SK-N-SH (cell line): Measurements from ENCODE around the gene EBF3. TPM values are rescaled to one million over a fixed set of nuclear protein-coding genes. Genes with fewer than 3 reads are reported as not detected.

ENCODE experiments used
- CTCF ChIA-PET: fragments of 300-600, 350-600 bp; formaldehyde crosslinking; extraction: SDS; loops from one replicate; lab custom pipeline; 2021; lab: Yijun Ruan, JAX
- POLR2A ChIA-PET: fragments of 350-600 bp; sonication (Branson Sonifier 250); formaldehyde crosslinking; extraction: SDS; loops from one replicate; lab custom pipeline; 2020; ENCODE audit warnings: antibody characterized with exemption, inconsistent platforms; lab: Yijun Ruan, JAX
- DNase-seq: peaks from one replicate; pipeline ENCODE4 v3.0.0; 2012
- H2AFZ ChIP-seq: fragments of 200-600 bp; sonication (generic); 2 replicates; pipeline ENCODE4 v1.8.1; 2016; ENCODE audit warnings: antibody characterized with exemption, mild to moderate bottlenecking, low read depth
- H3F3A ChIP-seq: fragments of 200-600 bp; sonication (generic); replicated peaks from 2 replicates; pipeline ENCODE3; 2016; ENCODE audit warnings: antibody characterized with exemption, mild to moderate bottlenecking; ENCODE audit not compliant: insufficient read depth
- H3K27ac ChIP-seq, 2 experiments: fragments of 200-500 bp in 1 of 2; fragments of 200-600 bp in 1 of 2; sonication (Bioruptor generic) in 1 of 2; sonication (generic), shearing (Covaris generic) in 1 of 2; 2 replicates each; pipeline versions ENCODE4 v1.5.1 to v1.6.1; 2014 to 2016; ENCODE audit warnings: low read depth in 2 of 2, inconsistent platforms in 1 of 2, low read length in 1 of 2, mild to moderate bottlenecking in 1 of 2, mixed read lengths in 1 of 2
- H3K27me3 ChIP-seq: fragments of 200-600 bp; sonication (generic), shearing (Covaris generic); 2 replicates; pipeline ENCODE4 v1.6.1; 2016; ENCODE audit warnings: mixed run types; ENCODE audit not compliant: insufficient read depth
- H3K36me3 ChIP-seq, 2 experiments: fragments of 200-500 bp in 1 of 2; fragments of 200-600 bp in 1 of 2; sonication (Bioruptor generic) in 1 of 2; sonication (generic) in 1 of 2; replicated peaks in 1 of 2; 2 replicates each; pipeline versions ENCODE3 to v1.5.1; 2014 to 2016; ENCODE audit warnings: low read length in 1 of 2, mild to moderate bottlenecking in 1 of 2; ENCODE audit not compliant: insufficient read depth in 2 of 2, control insufficient read depth in 1 of 2
- H3K4me1 ChIP-seq, 2 experiments: fragments of 200-500 bp in 1 of 2; fragments of 200-600 bp in 1 of 2; sonication (Bioruptor generic) in 1 of 2; sonication (generic), shearing (Covaris generic) in 1 of 2; 2 replicates each; pipeline versions ENCODE4 v1.5.1 to v1.6.1; 2014 to 2016; ENCODE audit warnings: low read depth in 1 of 2, low read length in 1 of 2, mixed run types in 1 of 2; ENCODE audit not compliant: insufficient read depth in 2 of 2, control insufficient read depth in 1 of 2
- H3K4me2 ChIP-seq: fragments of 200-600 bp; sonication (generic), shearing (Covaris generic); 2 replicates; pipeline ENCODE4 v1.6.1; 2017; ENCODE audit warnings: mixed run types
- H3K4me3 ChIP-seq, 2 experiments: fragments of 200-500 bp in 1 of 2; fragments of 200-600 bp in 1 of 2; sonication (Bioruptor generic) in 1 of 2; sonication (generic), shearing (Covaris generic) in 1 of 2; 2 replicates each; pipeline versions ENCODE4 v1.5.1 to v1.8.1; 2014 to 2016; ENCODE audit warnings: low read depth in 2 of 2, inconsistent platforms in 1 of 2, low read length in 1 of 2, mild to moderate bottlenecking in 1 of 2, mixed read lengths in 1 of 2, moderate library complexity in 1 of 2
- H3K79me2 ChIP-seq: fragments of 200-600 bp; sonication (generic); 2 replicates; pipeline ENCODE4 v1.8.1; 2017; ENCODE audit warnings: mild to moderate bottlenecking; ENCODE audit not compliant: insufficient read depth
- H3K9ac ChIP-seq: fragments of 200-600 bp; sonication (generic); 2 replicates; pipeline ENCODE4 v1.6.1; 2017; ENCODE audit warnings: mixed run types
- H3K9me2 ChIP-seq: fragments of 200-600 bp; sonication (generic); 2 replicates; pipeline ENCODE4 v1.6.1; 2017; ENCODE audit warnings: mixed run types
- H3K9me3 ChIP-seq: fragments of 200-600 bp; sonication (generic); 2 replicates; pipeline ENCODE4 v1.6.1; 2017; ENCODE audit warnings: mixed run types, mild to moderate bottlenecking, moderate library complexity
- H4K20me1 ChIP-seq: fragments of 200-600 bp; sonication (generic); 2 replicates; pipeline ENCODE4 v1.6.1; 2017; ENCODE audit warnings: mild to moderate bottlenecking, mixed run types; ENCODE audit not compliant: insufficient read depth
- CHD2 ChIP-seq: fragments of 150-350 bp; IDR thresholded peaks from 2 replicates; pipeline ENCODE4 v1.6.1; 2018; ENCODE audit warnings: low read length; ENCODE audit not compliant: partially characterized antibody
- EP300 ChIP-seq, 2 experiments: IDR thresholded peaks; 2 replicates each; pipeline versions ENCODE4 v1.4.0 to v1.6.1; 2012; ENCODE audit warnings: borderline replicate concordance in 1 of 2, low read depth in 1 of 2, low read length in 1 of 2
- FOSL2 ChIP-seq: IDR thresholded peaks from 2 replicates; pipeline ENCODE4 v1.4.0; 2012; ENCODE audit warnings: low read depth, mild to moderate bottlenecking, moderate library complexity, borderline replicate concordance
- FOXJ3 ChIP-seq: sonication (generic); formaldehyde crosslinking; IDR thresholded peaks from 2 replicates; pipeline ENCODE4 v1.5.1; 2020; ENCODE audit warnings: mild to moderate bottlenecking, missing genetic modification reagents
- GABPA ChIP-seq: IDR thresholded peaks from 2 replicates; pipeline ENCODE4 v1.4.0; 2012; ENCODE audit warnings: low read depth, mild to moderate bottlenecking
- NRF1 ChIP-seq: IDR thresholded peaks from 2 replicates; pipeline ENCODE4 v1.6.1; 2012; ENCODE audit warnings: low read depth, mild to moderate bottlenecking, low read length
- POLR2AphosphoS5 ChIP-seq: IDR thresholded peaks from 2 replicates; pipeline ENCODE4 v1.6.1; 2012; ENCODE audit warnings: low read depth, low read length
- RFX5 ChIP-seq: IDR thresholded peaks from 2 replicates; pipeline ENCODE4 v1.6.1; 2012; ENCODE audit warnings: mild to moderate bottlenecking, improper control_type of control experiment, low read length
- RXRA ChIP-seq: IDR thresholded peaks from 2 replicates; pipeline ENCODE4 v1.4.0; 2012; ENCODE audit warnings: low read depth, mild to moderate bottlenecking, borderline replicate concordance
- SMC3 ChIP-seq: IDR thresholded peaks from 2 replicates; pipeline ENCODE4 v1.6.1; 2012; ENCODE audit warnings: low read depth, low read length, improper control_type of control experiment
- TEAD4 ChIP-seq: IDR thresholded peaks from 2 replicates; pipeline ENCODE4 v1.4.0; 2012; ENCODE audit warnings: mild to moderate bottlenecking, borderline replicate concordance; ENCODE audit not compliant: insufficient read depth
- WGBS: methylation state at CpG from one replicate; pipeline ENCODE4 v1.1.6; 2017; ENCODE audit warnings: low lambda C conversion rate; 5-methylcytosine and 5-hydroxymethylcytosine counted together
- polyA plus RNA-seq, 3 experiments: library from polyadenylated mRNA; depleted of rRNA; stranded (reverse); fragments of >200 nt; gene quantifications; 2 replicates each; pipeline ENCODE4 v1.2.3, GENCODE V29; 2012
- TF ChIP-seq, protein P1 (sequence below): IDR thresholded peaks from 2 replicates; pipeline ENCODE4 v1.6.1; 2012; ENCODE audit warnings: mild to moderate bottlenecking, low read depth, low read length, moderate library complexity
- TF ChIP-seq, protein P2 (sequence below): fragments of 150-350 bp; IDR thresholded peaks from 2 replicates; pipeline ENCODE4 v1.6.1; 2017; ENCODE audit warnings: antibody characterized with exemption, low read length, low read depth, borderline replicate concordance
- TF ChIP-seq, protein P3 (sequence below): IDR thresholded peaks from 2 replicates; pipeline ENCODE4; 2012
- TF ChIP-seq, protein P4 (sequence below): IDR thresholded peaks from 2 replicates; pipeline ENCODE4 v1.4.0; 2012; ENCODE audit warnings: low read depth
- TF ChIP-seq, protein P5 (sequence below): IDR thresholded peaks from 2 replicates; pipeline ENCODE4 v1.4.0; 2012; ENCODE audit warnings: low read depth, borderline replicate concordance

EBF3 gene
- polyA plus RNA-seq, 1 of the 3 experiments (the other 2 are of a cell fraction) = not detected

DNA sequence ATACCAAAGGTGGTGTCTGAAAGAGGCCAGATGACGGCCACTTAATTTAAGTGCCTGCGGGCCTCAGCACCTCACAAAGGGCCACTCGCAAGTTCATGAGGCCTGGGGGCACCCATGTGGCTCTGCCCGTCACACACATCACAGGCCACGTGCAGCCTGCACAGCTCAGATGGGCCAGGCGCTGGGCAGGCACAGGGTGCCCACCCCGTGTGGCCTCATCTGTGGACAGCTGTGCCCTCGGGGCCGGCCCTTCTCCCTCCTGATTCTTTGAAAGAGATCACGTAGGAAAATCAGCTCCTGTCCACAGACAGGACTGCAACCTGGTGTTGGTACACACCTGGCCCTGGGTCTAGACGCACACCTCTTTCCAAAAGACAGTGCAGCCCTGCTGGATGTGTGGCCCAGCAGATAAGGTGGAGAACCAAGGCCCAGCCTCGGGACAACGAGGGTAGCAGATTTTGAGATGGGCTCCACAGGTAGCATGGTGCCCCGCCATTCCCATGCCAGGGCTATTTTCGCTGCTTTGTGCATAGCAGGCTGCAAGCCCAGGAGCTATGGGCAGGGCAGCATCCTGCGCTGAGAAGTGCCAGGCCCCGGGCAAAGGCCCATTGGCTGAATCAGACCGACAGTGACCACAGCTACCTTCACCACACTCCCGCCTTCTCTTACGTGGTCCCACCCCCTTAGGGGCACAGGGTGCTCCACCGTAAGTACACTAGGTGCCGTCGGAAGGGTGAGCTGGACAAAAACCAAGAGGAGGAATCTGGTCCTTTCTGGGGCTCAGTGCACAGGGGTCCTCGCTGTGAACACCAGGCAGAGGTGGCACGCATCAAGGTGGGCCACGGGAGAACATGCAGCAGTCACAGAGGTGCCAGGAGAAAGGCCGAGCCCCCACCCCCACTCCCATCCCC is 124.5 kb downstream of the EBF3 start:
- Histone ChIP-seq H3K4me3 (no peak overlapping the region), H3K9me3 (no peaks in the 10 kb centered on the region), H3K27ac (no peak overlapping the region), H3K9me2 (no peaks in the 10 kb centered on the region), H3K27me3 (no peaks in the 10 kb centered on the region), H3K4me2 (no peak overlapping the region), H2AFZ (no peak overlapping the region), H3K36me3 (no peaks in the 10 kb centered on the region), H3K9ac (no peak overlapping the region), H3F3A (no peaks in the 10 kb centered on the region), H3K79me2 (no peaks in the 10 kb centered on the region), H3K4me1 (no peaks in the 10 kb centered on the region; a peak in 1 of 4 replicates), H4K20me1 (no peaks in the 10 kb centered on the region)
- CTCF ChIA-PET = interaction anchor here (0.6 kb wide), 1 partner anchor 14 kb away, joined by 3 read pairs; no protein-coding TSS in a partner anchor
- 44% methylated on average over 9 of the region's 27 CpGs for WGBS
- POLR2A ChIA-PET = no interaction called here
- DNase-seq = no peak
- no peak for TF ChIP-seq GABPA
- TF ChIP-seq FOSL2 = no peak
- TF ChIP-seq, protein P1, sequence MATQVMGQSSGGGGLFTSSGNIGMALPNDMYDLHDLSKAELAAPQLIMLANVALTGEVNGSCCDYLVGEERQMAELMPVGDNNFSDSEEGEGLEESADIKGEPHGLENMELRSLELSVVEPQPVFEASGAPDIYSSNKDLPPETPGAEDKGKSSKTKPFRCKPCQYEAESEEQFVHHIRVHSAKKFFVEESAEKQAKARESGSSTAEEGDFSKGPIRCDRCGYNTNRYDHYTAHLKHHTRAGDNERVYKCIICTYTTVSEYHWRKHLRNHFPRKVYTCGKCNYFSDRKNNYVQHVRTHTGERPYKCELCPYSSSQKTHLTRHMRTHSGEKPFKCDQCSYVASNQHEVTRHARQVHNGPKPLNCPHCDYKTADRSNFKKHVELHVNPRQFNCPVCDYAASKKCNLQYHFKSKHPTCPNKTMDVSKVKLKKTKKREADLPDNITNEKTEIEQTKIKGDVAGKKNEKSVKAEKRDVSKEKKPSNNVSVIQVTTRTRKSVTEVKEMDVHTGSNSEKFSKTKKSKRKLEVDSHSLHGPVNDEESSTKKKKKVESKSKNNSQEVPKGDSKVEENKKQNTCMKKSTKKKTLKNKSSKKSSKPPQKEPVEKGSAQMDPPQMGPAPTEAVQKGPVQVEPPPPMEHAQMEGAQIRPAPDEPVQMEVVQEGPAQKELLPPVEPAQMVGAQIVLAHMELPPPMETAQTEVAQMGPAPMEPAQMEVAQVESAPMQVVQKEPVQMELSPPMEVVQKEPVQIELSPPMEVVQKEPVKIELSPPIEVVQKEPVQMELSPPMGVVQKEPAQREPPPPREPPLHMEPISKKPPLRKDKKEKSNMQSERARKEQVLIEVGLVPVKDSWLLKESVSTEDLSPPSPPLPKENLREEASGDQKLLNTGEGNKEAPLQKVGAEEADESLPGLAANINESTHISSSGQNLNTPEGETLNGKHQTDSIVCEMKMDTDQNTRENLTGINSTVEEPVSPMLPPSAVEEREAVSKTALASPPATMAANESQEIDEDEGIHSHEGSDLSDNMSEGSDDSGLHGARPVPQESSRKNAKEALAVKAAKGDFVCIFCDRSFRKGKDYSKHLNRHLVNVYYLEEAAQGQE = no peak
- no peak for TF ChIP-seq RXRA
- TF ChIP-seq POLR2AphosphoS5 = no peak
- TF ChIP-seq, protein P2, sequence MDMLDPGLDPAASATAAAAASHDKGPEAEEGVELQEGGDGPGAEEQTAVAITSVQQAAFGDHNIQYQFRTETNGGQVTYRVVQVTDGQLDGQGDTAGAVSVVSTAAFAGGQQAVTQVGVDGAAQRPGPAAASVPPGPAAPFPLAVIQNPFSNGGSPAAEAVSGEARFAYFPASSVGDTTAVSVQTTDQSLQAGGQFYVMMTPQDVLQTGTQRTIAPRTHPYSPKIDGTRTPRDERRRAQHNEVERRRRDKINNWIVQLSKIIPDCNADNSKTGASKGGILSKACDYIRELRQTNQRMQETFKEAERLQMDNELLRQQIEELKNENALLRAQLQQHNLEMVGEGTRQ = no peak
- TF ChIP-seq, protein P3, sequence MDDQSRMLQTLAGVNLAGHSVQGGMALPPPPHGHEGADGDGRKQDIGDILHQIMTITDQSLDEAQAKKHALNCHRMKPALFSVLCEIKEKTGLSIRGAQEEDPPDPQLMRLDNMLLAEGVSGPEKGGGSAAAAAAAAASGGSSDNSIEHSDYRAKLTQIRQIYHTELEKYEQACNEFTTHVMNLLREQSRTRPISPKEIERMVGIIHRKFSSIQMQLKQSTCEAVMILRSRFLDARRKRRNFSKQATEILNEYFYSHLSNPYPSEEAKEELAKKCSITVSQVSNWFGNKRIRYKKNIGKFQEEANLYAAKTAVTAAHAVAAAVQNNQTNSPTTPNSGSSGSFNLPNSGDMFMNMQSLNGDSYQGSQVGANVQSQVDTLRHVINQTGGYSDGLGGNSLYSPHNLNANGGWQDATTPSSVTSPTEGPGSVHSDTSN = no peak
- no peak for TF ChIP-seq FOXJ3 (CRISPR knock-in tag)
- TF ChIP-seq EP300 (IDR thresholded peaks at IDR 0.05; ENCODE audit: borderline replicate concordance in 1 of 2, low read depth in 1 of 2, low read length in 1 of 2) = no peak
- TF ChIP-seq SMC3 = no peak
- TF ChIP-seq, protein P4, sequence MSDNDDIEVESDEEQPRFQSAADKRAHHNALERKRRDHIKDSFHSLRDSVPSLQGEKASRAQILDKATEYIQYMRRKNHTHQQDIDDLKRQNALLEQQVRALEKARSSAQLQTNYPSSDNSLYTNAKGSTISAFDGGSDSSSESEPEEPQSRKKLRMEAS = no peak
- no peak for TF ChIP-seq CHD2
- no peak for TF ChIP-seq RFX5
- no peak for TF ChIP-seq NRF1
- no peak for TF ChIP-seq TEAD4
- TF ChIP-seq, protein P5, sequence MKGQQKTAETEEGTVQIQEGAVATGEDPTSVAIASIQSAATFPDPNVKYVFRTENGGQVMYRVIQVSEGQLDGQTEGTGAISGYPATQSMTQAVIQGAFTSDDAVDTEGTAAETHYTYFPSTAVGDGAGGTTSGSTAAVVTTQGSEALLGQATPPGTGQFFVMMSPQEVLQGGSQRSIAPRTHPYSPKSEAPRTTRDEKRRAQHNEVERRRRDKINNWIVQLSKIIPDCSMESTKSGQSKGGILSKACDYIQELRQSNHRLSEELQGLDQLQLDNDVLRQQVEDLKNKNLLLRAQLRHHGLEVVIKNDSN = no peak
